GM18499 (cell line): ENCODE data around the gene ABHD12B.
"Not testable (repeated sequence)": the region's sequence is repeated elsewhere in the genome, so short reads cannot be mapped to it uniquely, and the experiment has no call there.

Experiments
- ATAC-seq: cut with Tn5 transposase; IDR thresholded peaks from one replicate; pipeline ENCODE4 v1.9.1; 2021; ENCODE audit warnings: moderate number of reproducible peaks; ENCODE audit not compliant: insufficient read depth, unreplicated experiment

ABHD12B gene

GRCh38 chr14:50932156-50932555 lies 60.3 kb downstream of the ABHD12B start:
- ATAC-seq, result no peak

DNA sequence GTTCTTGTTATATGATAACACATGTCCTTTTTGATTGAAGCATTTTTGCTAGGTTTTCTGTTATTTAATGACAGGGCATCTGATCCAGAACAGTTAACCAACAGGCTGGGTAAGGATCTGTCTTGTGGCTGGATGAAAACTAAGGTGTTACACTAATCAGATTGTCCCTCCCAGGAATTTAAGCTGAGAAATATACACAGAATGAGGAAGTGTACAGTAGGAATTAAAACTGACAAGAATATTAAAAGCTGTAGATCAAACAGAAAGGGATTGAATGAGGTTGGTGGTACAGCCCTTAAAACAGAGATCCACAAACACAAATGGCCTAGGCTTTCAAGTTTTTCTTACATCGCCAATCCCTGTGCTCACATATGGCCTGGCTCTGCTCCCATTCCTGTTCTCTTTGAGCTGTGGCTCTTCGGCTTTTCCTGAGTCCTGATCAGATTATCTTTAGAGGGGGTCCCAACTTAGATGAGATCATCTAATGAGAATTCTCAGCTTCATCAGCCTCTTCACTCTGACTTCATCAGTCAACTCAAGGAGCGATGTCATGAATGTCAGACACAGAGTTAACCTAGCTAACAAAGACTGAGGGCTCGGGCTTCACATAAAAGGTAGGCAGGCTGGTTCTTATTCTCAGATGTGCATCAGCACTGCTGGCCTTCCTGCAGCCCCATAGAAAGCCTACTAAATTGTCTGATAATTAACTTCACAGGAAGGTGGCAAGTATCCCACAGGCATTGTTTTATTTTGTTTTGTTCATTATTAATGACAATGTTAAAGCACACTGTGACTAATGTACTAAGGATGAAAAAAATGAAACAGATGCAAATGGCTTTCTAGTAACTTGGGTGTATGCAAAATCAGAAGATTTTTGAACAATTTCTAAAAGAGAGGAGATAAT lies 61.0 kb downstream of the ABHD12B start:
- no peak for ATAC-seq

GRCh38 chr14:50935126-50936015 lies 63.5 kb downstream of the ABHD12B start:
- no peak for ATAC-seq

DNA sequence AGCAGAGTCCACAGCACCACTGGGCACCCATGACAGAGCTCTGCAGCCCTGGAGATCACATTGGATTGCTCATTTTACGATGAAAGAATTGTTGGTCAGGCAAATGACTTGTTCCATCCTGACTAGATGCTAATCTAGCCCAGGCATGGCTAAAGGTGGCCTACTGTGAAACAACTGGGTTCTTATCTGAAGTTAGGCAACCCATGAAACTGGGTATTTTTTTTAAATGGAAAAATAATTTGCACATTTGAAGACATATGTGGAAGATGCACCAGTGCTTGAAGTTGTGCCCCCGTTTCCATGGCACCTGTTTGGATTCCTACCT lies 64.1 kb downstream of the ABHD12B start:
- no peak for ATAC-seq

DNA sequence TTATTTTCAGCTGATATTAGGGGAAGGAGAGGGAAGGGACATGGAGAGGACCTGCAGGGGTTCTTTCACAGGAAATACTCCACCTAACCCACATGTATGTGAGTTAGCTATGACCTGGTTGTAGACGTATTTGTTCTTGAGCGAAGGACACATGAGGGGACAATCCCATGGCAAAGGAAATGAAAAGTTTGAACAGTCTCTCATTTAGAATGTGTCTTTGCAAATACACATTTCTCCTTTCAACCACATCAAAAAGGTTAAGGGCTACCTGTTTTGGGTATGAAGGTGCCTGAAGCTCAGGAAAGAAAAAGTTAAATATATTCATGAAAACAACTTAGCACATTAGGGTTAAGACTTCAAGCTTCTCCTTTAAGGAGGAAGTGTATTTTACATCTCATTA lies 65.0 kb downstream of the ABHD12B start:
- ATAC-seq, result no peak

GRCh38 chr14:50937325-50937724 lies 65.5 kb downstream of the ABHD12B start:
- ATAC-seq, result no peak

- no peak for ATAC-seq
Measured at GRCh38 chr14:50937800-50938199, 65.9 kb downstream of the ABHD12B start.

DNA sequence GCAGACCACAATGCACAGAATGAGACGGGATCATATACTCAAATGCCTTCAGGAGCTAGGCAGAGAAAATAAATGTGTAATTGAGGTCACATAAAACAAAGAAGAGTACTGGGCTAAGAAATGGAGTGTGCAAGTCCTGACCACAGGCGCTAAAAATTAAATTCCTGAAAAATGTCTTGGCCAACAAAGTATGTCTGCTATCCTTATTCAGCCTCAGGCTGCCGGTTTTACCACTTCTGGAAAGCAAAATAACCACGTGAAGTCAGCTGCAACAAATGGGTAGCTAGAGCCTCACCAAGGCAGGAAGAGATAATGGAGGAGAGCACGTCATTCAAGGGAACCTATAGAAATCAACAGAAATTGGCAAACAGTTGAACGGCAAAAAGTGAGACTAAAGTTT lies 69.3 kb downstream of the ABHD12B start:
- ATAC-seq, result no peak

DNA sequence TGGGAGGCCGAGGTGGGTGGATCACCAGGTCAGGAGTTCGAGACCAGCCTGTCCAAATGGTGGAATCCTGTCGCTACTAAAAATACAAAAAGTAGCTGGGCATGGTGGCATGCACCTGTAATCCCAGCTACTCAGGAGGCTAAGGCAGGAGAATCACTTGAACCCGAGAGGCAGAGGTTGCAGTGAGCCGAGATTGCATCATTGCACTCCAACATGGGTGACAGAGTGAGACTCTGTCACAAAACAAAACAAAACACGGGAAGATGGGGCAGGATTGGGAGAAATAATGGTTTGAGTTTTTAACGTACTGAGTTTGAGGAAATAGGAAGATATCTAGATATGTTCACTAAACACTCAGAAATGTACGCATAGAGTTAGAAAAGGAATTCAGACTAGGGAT lies 69.8 kb downstream of the ABHD12B start:
- not testable (repeated sequence) for ATAC-seq

DNA sequence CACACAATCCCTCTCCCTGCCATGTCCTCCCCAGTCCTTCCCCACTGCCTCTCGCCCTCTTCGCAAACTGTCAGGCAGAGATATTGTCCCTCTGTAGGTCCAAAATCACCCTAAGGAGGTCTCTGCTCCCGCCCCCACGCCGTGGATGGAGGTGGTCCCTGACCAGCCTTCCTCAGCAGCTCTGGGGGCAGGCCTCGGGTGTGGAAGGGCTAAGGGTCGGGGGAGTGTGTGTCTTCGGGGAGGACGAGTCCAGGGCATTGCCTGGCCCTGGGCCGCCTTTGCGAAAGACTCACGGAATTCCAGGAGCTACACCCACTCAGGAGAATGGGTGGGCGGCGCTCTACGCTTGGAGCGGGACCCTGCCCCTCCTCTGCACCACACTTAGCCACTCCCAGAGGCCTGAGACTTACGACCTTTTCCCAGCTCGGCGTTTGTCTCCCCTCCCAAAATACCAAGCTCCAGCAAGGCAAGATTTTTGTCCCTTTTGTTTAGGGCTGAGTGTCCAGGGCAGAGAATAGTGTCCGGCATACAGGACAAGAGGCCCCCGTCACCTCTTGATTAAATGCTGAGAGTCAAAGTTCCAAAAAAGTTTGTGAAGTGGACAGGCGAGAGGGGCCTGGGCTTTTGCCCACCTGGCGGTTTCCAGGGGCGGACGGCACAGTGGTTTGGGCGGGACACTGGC lies 71.5 kb downstream of the ABHD12B start:
- ATAC-seq, result no peak

- no peak for ATAC-seq
Measured at GRCh38 chr14:50943943-50944646, 72.2 kb downstream of the ABHD12B start, which contains the start of gene PYGL. Gene PYGL, minus strand, starts transcription at chr14:50944483. Its CDS starts 80 bp downstream, at chr14:50944403.

GRCh38 chr14:50944647-50945413 lies 73.0 kb downstream of the ABHD12B start:
- ATAC-seq, result no peak

GRCh38 chr14:50946234-50946935 lies 74.5 kb downstream of the ABHD12B start:
- ATAC-seq, result no peak

DNA sequence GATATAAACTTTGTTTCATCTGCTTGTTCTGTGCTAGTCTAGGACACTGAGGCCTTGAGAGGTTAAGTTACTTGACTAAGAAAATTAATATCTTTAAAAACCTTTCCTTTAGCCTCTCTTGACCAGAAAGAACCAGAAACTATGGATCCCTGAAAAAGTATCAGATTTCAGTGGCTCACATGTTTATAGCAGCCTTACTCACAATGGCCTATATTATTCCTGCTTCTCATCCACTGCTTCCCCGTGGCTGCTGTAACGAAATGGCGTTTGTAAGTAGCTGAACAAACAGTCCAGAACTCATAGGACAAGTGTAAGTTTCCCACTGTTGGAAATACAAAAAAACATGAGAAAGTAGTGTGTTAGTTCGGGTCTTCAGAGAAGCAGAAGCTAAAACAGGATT lies 75.6 kb downstream of the ABHD12B start:
- no peak for ATAC-seq

GRCh38 chr14:50948205-50948604 lies 76.4 kb downstream of the ABHD12B start:
- ATAC-seq, result no peak

GRCh38 chr14:50951032-50951431 lies 79.2 kb downstream of the ABHD12B start:
- no peak for ATAC-seq

DNA sequence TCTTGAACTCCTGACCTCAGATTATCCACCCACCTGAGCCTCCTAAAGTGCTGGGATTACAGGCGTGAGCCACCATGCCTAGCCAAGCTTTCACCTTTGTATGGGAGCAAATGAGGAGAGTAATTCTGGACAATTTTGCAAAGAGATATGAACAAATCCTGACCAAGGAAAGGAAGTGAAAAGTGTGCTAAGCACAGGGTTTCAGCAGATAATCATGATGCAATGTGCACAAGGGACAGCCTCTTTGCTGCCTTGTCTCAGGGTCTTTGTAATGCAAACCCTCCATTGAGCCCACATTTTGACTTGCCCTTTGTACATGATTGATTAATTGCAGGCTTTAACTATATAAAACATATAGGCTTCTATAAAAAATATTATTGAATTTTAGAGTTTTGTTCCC lies 81.6 kb downstream of the ABHD12B start:
- no peak for ATAC-seq
